GM19025 (cell line): ENCODE measurements around the gene LIN7A.
"Not testable (repeated sequence)": the region's sequence is repeated elsewhere in the genome, so short reads cannot be mapped to it uniquely, and the experiment has no call there.

Experiments
- ATAC-seq: cut with Tn5 transposase; IDR thresholded peaks from one replicate; pipeline ENCODE4 v1.9.1; 2021; ENCODE audit warnings: mild to moderate bottlenecking, low read depth, moderate library complexity; ENCODE audit not compliant: unreplicated experiment

The LIN7A gene

DNA sequence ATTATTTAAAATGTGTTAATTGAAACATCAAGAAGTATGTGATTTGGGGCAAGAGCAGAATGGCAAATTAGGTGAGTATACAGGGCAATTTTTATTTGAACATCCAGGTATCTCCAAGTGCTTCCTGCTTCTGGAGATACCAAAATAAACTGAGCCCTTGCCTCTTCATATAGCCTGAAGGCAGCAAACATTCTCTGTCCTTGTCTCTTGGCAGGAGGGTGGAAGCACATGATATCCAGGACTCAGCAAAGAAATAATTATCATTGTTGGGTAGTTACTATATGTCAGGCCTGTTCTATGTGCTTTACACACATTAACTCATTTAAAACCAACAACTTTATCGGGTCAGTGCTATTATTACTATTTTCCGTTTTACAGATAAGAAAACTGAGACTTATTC lies 12.5 kb downstream of the LIN7A start:
- ATAC-seq: no peak

DNA sequence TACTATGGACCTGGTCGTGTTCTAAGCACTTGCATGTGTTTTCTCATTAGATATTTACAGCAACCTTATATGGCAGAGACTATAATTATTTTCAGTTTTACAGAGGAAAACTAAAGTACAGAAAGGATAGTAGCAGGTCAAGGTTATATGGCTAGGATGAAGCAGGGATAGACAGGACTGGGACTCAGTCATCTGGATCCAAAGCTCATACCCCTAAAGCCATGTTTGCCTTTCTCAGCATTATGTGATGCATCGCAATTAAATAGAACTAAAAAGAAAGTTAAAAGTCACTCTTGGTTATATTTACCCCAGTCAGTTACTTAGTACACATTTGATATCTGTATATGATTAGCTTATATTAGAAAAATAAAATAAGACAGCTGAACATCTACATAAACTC lies 13.3 kb downstream of the LIN7A start:
- ATAC-seq: no peak

DNA sequence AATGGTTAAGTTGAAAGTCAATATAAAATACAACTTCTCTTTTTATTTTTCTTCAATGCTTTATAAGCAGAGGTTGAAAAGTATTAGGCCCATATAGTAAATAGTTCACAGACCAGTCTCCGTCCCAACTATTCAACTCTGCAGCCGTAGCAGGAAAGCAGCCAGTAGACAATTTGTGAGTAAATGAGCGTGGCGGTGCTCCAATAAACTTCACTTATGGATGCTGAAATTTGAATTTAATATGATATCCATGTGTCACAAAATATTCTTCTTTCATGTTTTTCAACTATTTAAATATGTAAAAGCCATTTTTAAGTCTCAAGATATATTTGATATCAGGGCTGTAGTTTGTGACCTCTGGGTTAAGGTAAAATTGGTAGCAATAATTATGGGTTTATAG lies 17.7 kb downstream of the LIN7A start:
- no peak for ATAC-seq

DNA sequence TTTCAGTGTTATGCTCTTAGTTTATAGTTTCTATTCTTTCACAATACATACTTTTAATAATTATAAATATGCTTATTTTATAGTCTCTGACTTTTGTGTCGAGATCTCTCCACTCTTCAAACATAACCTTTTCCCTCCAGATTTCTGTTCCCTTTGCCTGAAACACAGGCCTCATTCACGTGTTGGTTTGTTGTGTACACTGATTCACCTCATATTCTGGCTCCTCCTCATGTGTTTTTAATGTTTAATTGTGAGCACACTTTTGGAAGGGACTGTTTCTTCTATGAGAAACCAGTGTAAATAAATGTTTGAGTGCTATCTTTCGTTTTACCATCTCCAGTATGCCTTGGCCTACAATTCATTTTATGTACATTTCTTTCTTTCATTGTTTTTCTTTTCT lies 20.1 kb downstream of the LIN7A start:
- ATAC-seq: no peak

DNA sequence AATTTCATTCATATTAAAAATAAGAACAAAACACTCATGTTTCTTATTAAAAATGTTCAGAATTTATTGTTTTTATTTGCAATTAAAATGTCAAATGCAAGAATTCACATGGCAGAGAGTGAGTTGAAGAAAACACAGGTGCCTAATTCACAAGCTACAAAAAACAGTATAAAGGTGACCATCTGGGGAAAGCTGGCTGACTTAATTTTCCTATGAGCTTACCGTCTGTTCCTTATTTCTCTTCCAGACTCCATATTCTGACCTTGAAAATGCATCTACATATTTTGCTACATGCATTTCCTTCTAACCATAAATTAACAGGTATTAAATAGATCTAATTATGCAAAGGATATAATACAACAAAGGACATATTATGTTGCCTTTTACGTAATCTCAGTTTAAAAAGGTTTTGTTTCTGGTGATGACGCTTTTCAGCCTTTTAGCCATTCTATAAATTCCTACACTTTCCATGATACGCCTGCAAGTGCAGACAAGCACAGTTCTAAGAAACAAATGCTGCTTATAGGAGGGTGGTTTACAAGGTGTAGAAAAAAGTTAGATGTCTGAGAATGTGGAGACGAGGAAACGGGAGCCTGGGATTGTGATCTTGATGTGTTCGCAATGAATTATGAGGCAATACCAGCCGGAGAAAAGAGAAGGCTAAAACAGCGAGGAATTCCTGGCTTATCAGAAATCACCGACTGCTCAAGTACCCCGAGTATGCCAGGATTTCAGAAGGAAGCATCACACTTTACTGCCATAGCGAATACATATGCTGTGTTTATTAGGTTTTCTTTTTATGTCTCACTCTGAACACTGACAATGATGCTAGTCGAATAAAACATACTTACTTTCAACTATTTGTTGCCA lies 24.6 kb downstream of the LIN7A start:
- ATAC-seq: no peak

DNA sequence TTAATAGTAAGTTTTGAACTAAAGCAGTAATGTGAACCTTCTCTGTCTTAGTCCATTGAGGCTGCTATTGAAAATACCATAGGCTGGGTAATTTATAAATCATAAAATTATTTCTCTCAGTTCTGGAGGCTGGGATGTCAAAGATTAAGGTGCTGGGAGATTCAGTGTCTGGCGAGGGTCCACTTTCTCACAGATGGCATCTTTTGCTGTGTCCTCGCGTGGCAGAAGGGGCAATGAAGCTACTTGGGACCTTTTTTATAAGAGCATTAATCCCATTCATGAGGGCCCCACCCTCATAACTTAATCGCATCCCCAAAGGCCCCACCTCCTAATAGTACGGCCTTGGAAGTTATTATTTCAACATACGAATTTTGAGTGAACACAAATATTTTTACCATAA lies 28.4 kb downstream of the LIN7A start:
- ATAC-seq: no peak

DNA sequence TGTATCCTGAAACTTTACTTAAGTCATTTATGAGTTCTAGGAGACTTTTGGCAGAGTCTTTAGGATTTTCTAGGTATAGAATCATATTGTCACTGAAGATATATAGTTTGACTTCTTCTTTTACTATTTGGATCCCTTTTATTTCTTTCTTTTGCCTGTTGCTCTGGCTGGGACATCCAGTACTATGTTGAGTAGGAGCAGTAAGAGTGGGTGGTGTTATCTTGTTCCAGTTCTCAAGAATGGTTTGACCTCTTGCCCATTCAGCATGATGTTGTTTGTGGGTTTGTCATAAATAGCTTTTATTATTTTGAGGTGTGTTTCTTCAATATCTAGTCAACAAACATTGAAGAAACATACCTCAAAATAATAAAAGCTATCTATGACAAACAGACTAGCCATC lies 35.0 kb downstream of the LIN7A start:
- no peak for ATAC-seq

DNA sequence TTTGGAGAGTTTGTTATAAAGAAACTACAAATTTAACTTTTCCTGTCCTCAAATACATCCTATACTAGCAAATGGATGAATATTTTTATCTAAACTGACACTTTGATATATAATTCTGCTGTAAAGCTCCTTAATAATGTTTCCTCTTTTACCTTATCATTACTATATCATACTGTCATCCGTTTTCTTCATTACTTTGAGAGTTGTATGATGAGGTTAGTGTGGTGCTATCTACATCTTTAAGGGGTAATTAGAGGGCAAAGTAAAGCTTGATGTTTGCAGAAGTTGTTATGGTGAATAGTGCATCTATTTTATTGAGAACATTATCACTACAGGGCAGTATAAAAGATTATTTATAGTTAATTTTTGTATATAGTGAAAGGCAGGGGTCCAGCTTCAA lies 36.1 kb downstream of the LIN7A start:
- no peak for ATAC-seq

DNA sequence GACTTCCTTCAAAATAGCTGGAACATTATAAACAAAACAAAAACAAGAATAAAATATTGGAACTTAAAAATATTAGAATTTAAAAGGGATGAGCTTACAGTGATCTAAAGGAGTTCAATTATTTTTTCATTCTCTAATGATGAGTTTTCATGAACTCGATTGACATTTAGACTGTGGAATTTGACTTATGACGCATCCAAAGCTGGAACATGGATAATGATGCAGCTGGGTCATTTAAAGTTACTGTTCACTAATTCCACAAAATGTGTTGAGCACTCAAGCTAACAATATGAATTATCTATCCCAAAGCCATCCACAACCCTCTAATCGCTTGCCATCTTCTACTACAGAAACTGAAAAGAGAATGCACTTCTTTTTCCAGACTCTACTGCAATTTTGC lies 42.5 kb downstream of the LIN7A start:
- no peak for ATAC-seq

DNA sequence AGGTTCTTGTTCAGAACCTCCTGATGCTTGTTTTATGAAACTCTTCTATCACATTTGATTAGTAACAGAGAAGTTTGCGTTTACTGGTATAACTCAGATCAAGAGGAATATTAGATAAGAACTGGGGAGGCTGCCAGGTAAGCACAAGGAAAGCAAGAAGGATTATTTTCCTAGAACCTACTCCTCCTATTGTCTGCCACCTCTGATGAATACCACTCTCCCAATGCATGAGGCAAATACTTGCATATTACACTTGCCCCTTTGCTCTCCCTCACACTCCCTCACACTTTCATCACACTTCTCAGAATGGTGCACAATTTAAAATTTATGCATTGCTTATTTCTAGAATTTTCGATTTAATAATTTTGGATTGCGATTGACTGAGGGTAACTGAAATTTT lies 43.6 kb downstream of the LIN7A start:
- no peak for ATAC-seq

DNA sequence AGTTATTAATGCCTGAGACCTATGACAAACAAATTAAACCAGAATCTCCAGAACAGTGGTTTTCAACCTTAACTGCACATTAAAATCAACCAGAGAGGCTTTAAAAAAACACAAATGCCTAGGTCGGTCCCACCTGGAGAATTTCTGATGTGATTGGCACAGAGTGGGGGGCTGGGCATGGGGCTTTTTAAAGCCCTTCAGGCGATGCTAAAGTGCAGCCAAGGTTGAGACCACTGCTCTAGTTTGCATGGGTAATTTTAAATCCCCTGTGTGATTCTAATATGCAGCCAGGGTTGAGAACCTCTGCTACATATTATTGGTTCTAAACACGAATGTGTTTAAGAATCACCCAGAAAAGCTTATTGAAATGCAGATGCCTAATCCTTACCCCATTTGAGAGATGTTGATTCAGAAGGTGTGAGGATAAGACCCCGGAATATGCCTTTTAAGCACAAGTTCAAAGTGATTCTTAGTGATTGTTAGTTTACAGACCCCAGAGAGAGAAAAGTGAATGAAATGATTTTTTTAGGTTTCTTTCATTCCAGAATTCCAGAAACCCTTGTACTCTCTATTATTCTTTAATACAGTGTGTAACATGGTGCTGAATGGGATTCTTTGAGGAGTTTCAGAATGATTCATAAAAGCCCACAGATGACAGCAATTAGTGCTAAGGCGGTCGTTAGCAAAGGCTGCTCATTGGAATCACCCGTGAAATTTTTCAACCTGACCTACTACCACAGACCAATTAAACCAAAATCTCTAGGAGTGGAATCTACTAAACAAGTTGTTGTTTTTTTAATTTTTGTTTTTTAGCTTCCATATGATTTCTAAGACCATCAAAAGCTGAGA lies 44.9 kb downstream of the LIN7A start:
- ATAC-seq: peak; percentile 60

DNA sequence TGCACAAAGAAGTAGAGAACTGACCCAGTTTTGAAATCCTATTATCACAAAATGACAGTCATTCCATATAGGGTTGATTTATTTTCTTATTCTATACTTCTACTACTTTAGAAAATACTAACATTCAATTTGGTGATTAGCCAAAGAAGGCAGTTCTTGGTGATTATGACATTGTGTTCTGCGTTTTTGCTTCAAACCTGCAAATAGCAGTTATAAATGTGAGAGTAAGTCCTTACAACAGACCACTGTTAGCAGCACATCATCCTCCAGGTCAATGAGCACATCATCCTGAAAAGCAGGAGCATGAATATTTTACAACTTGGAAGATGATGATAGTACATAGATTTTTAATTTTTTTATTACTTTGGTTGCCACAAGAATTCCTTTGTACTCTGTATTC lies 53.1 kb downstream of the LIN7A start:
- no peak for ATAC-seq

DNA sequence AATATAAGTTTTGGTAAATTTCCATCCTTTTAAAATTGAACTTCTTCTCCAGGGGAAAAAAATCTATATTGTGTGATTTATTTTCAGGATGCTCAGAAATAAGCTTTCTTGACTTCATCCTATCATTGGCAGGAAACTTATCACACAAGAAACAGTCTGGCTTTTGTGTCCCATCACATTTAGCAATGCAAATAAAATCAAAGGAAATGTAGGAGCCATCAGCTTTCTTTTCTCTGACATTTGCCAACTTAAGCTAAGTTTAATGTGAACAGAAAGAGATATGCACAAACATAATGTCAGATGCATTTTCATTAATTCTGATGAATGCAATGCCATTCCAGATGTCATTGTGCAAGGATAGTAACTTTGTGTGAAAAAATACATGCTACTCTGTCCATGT lies 56.6 kb downstream of the LIN7A start:
- no peak for ATAC-seq

DNA sequence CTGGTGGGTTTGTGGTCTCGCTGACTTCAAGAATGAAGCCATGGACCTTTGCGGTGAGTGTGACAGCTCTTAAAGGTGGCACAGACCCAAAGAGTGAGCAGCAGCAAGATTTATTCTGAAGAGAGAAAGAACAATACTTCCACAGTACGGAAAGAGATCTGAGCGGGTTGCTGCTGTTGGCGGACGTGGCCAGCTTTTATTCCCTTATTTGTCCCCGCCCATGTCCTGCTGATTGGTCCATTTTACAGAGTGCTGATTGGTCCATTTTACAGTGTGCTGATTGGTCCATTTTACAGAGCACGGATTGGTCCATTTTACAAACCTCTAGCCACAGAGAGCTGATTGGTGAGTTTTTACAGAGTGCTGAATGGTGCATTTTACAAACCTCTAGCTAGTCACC lies 59.3 kb downstream of the LIN7A start:
- not testable (repeated sequence) for ATAC-seq

DNA sequence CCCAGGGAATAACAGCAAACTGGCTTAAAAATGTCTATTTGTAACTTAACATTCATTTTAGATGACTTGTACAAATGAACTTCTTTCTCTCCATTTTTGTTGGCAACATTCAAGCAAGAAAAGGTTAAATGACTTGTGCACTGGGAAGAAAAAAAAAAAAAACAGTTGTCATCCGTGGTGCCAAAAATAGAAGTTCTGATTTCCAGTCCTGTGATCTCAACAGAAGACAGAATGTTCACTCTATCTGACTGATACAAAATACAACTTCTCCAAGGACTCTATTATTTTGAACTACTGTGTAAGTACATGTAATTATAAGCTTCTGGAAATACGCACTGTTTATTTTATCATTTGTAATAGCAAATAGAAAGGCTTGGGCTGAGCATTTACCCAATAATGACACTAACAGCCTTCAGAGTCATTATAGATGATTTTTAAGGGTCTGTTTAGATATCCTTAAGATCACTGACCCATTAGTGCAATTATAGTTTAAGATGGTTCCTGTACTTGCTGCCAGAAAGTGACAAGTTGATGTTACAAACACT lies 59.9 kb downstream of the LIN7A start:
- ATAC-seq: no peak

DNA sequence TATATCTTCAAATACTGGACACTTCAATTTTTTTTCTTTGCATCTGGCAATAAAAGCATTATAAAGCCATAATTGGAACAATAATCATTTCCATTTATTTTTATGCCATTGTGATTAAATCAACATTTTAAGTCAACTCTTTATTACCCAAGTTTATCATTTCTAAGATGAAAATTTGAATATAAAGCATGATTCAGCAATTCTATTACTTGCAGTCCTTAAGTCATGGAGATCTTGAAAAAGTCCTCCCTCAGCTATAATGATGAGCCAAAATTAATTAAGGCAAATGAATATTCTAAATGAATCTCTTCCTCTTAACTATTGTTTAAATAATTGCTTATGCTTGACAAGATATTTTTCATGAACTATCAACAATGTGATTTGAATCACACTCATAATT lies 65.7 kb downstream of the LIN7A start:
- ATAC-seq: no peak

DNA sequence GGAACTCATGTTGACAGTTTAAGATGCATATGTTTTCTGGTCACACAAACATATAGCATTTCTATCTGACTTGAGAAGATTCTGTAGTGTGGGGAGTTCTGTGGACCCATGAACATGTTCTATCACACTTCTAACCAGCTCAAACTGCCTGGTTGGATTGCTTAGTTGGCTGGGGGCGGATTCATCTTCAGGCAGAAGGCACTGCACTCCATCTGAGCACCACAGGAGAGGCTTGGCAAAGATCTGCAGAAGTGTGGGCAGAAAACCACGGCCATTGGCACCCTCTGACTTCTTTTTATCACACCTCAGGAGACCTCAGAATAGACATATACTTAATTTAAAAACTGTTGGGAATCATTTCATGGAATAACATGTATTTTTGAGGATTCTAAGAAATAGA lies 68.5 kb downstream of the LIN7A start:
- ATAC-seq: no peak

DNA sequence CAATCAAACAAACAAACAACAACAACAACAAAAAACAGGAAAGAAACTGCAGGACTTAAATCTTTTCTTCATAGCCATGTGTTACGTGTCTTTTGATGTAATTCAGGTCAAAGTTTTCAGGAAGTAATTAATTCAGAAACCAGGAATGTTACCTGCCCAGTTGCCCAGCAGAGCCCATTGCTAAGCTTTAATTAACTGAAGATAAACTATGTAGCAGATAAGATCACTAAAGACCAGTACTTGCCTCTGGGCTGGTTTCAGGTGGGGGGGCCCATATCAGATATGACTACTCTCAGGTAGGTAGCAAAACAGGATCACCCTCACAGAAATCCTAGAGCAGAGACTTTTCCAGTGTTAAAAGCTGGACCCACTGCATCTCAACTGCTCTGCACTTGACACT lies 69.2 kb downstream of the LIN7A start:
- ATAC-seq: no peak

DNA sequence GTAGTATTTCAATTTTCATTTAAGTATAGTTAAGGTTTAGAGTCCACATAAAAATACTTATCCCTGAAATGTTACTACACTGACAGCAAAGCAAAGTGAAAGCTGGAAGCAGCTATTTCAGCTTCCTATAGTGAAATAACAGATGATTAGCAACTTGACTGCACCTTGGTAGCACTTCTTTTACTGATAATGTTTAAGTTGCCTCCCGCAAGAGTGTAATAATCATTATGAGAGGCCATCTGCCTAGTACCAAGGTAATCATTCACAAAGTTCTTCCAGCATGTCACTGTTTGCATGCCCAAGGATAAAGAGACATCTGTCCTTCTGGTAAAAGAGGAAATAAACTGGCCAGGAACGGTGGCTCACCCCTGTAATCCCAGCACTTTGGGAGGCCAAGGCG lies 69.8 kb downstream of the LIN7A start:
- peak; percentile 41 for ATAC-seq

DNA sequence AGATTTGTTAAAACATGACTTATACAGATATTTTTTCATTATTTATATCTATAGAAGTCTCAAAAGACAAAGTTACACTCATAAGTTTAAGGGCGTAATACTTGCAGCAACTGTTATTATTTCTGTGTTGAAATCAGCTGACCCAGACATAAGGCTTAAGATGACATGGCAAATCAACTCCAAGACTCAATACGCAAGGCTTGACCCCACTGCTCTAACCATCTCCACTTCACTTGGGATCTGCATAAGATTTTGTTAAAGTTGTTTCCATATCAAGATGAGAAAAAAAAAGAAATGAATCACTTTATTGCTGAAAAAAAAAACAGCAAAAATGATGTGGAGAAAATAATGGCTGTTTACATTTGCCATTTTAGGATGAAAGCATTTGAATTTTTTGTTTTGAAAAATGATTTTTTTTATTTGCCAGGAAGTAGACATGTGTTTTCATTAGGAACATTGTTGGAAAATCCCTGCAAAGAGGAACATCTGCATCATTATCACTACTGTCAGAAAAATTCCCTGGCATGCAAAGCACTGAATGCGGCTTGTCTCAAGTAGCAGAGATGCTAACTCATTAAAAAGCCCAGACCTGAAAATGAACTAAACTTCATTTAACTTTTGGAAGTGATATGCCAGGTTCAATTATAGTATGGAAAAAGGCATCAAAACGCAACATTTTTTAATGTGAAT lies 73.5 kb downstream of the LIN7A start:
- ATAC-seq: no peak

DNA sequence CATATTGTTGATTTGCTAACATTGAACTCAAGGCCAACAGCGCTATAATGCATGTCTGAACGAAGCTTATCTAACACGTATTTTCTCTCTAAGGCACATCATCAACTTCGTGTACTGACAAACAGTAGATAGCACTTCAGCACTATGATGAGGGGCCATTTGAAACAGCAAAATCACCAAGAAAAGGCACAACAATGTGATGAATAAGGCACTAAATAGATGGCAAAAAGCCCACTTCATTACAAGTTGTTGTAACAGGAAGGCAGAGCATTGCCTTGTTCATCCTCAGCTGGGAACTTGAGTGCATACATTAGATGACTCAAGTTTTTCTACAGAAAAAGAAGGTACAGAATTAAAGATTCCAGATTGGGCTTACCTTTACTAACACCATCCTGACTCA lies 75.2 kb downstream of the LIN7A start:
- ATAC-seq: no peak
